SU-DHL-6 (cell line): ENCODE results near the gene PATL2.
A peak's percentile ranks its signal among the peaks of the same experiment; 100 is the strongest.

Experiments
- H2AFZ ChIP-seq: fragments of 200-600 bp; sonication (generic); 2 replicates; pipeline ENCODE4 v1.6.1; 2014; ENCODE audit warnings: low read depth, mild to moderate bottlenecking, moderate library complexity, mixed read lengths, antibody characterized with exemption, low read length; ENCODE audit not compliant: severe bottlenecking
- H3F3A ChIP-seq: fragments of 200-600 bp; shearing (Covaris generic); 2 replicates; pipeline ENCODE4 v1.6.0; 2016; ENCODE audit warnings: antibody characterized with exemption, mild to moderate bottlenecking; ENCODE audit not compliant: insufficient read depth
- H3K27ac ChIP-seq: fragments of 200-600 bp; sonication (generic); 2 replicates; pipeline ENCODE4 v1.5.1; 2016; ENCODE audit warnings: low read depth, mild to moderate bottlenecking, low read length, moderate library complexity, mixed read lengths
- H3K27me3 ChIP-seq: fragments of 200-600 bp; sonication (generic), shearing (Covaris generic); 2 replicates; pipeline ENCODE4 v1.6.0; 2014; ENCODE audit warnings: mild to moderate bottlenecking, low read length
- H3K36me3 ChIP-seq: fragments of 200-600 bp; sonication (generic); 2 replicates; pipeline ENCODE4 v1.6.1; 2014; ENCODE audit warnings: mild to moderate bottlenecking, low read length, mixed read lengths
- H3K4me2 ChIP-seq: fragments of 300-600, 200-600 bp; shearing (Covaris generic), sonication (generic); 2 replicates; pipeline ENCODE4 v1.6.0; 2014; ENCODE audit warnings: low read length, low read depth, mild to moderate bottlenecking; ENCODE audit not compliant: poor library complexity, severe bottlenecking
- H3K4me3 ChIP-seq: fragments of 200-600 bp; sonication (generic); 2 replicates; pipeline ENCODE4 v1.5.1; 2014; ENCODE audit warnings: antibody characterized with exemption, low read length, mild to moderate bottlenecking, mixed read lengths; ENCODE audit not compliant: insufficient read depth, poor library complexity, severe bottlenecking
- H3K79me2 ChIP-seq: fragments of 200-600 bp; sonication (generic); 2 replicates; pipeline ENCODE4 v1.6.1; 2014; ENCODE audit warnings: mild to moderate bottlenecking, low read length, moderate library complexity; ENCODE audit not compliant: insufficient read depth
- H3K9ac ChIP-seq: fragments of 200-600 bp; sonication (generic); 2 replicates; pipeline ENCODE4 v1.7.0; 2014; ENCODE audit warnings: mild to moderate bottlenecking, low read length
- H3K9me2 ChIP-seq: fragments of 200-600 bp; sonication (generic); replicated peaks from 2 replicates; pipeline ENCODE4 v1.6.1; 2014; ENCODE audit warnings: low read length; ENCODE audit not compliant: insufficient read depth
- H3K9me3 ChIP-seq: fragments of 200-600 bp; sonication (generic); 2 replicates; pipeline ENCODE4 v1.6.1; 2014; ENCODE audit warnings: low read length, mixed read lengths; ENCODE audit not compliant: insufficient read depth
- H4K20me1 ChIP-seq: fragments of 200-600 bp; sonication (generic); 2 replicates; pipeline ENCODE4 v1.6.1; 2014; ENCODE audit warnings: low read depth, mild to moderate bottlenecking, antibody characterized with exemption, low read length, moderate library complexity, mixed read lengths
- EZH2phosphoT487 ChIP-seq: fragments of 200-600 bp; sonication (generic), shearing (Covaris generic); conservative IDR thresholded peaks from 2 replicates; pipeline ENCODE4 v1.6.1; 2018; ENCODE audit warnings: mild to moderate bottlenecking, antibody characterized with exemption, low read length, moderate library complexity, mixed read lengths
- TF ChIP-seq, protein P1 (sequence below): fragments of 200-600 bp; sonication (generic); IDR thresholded peaks from one replicate; pipeline ENCODE4 v1.5.1; 2017; ENCODE audit warnings: antibody characterized with exemption, mild to moderate bottlenecking, low read length, moderate library complexity; ENCODE audit not compliant: insufficient read depth, poor library complexity, severe bottlenecking

The PATL2 gene

GRCh38 chr15:44666210-44667038 lies 44.7 kb downstream of the PATL2 start:
- H3F3A ChIP-seq = peaks cover 27% of the 10 kb centered on the region
- peaks cover 9% of the 10 kb centered on the region; the same call in 1 of the 2 replicates for H3K79me2 ChIP-seq
- H3K9me3 ChIP-seq = no peaks in the 10 kb centered on the region
- no peaks in the 10 kb centered on the region for H3K27me3 ChIP-seq
- H3K4me2 ChIP-seq = peak overlapping the region; percentile 4
- TF ChIP-seq, protein P1, sequence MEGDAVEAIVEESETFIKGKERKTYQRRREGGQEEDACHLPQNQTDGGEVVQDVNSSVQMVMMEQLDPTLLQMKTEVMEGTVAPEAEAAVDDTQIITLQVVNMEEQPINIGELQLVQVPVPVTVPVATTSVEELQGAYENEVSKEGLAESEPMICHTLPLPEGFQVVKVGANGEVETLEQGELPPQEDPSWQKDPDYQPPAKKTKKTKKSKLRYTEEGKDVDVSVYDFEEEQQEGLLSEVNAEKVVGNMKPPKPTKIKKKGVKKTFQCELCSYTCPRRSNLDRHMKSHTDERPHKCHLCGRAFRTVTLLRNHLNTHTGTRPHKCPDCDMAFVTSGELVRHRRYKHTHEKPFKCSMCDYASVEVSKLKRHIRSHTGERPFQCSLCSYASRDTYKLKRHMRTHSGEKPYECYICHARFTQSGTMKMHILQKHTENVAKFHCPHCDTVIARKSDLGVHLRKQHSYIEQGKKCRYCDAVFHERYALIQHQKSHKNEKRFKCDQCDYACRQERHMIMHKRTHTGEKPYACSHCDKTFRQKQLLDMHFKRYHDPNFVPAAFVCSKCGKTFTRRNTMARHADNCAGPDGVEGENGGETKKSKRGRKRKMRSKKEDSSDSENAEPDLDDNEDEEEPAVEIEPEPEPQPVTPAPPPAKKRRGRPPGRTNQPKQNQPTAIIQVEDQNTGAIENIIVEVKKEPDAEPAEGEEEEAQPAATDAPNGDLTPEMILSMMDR = no peak
- TF ChIP-seq EZH2phosphoT487 = no peak
- no peak overlapping the region for H3K9ac ChIP-seq
- no peaks in the 10 kb centered on the region for H3K9me2 ChIP-seq
- no peak overlapping the region for H3K27ac ChIP-seq
- no peak overlapping the region for H2AFZ ChIP-seq
- H3K4me3 ChIP-seq = no peak overlapping the region
- H4K20me1 ChIP-seq = no peaks in the 10 kb centered on the region
- no peaks in the 10 kb centered on the region for H3K36me3 ChIP-seq

DNA sequence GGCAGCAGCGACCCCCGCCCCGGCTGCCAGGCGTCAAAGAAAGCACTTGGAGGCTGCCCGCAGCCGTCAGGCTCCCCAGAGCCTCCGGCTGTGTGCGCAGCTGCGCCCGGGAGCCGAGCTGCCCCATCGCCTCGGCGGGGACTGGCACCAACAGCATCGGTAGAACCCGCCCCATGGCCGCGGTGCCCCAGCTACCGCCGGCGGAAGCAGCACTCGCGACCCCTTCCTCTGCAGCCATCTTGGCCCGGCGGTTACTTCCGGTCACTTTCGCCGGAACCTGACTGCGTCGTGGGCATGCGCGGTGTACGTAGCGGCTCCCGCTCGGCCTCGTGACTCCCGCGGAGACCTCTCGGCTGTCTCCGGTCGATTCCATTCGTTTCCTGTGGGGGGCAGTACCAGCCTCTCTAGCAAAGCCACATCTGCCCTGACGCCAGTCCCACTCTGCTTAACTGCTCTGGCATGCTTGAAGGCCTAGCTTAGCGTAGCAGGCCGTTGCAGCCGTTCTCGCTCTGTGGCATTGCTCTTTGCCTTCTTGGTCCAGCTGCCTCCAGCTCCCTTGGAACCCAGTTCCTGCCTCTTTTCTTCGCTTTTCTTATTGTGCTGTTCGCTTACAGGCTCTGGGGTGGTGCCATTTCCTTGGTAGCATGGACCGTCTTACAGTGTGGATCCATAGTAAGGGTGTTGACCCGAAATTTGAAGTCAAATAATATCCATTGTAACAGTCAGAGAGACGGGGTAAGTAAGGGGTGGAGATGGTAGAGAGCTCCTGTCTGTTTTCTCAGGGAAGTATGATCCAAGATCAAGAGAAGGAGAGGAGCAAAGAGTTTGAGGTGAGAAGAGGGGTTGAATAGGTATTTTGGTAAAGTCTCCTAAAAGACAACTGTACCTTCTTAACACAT lies 47.5 kb downstream of the PATL2 start, which contains the start of gene SPG11:
Gene SPG11, minus strand, starts transcription at position 253 of the 899 bp plus-strand sequence. Its CDS starts 15 bp downstream, at position 238.
- Histone ChIP-seq H3K36me3 (peaks cover 2% of the 10 kb centered on the region; the same call in 1 of the 2 replicates), H3K4me2 (peak within 1 kb of the TSS; percentile 90), H3K9me2 (no peaks in the 10 kb centered on the region), H2AFZ (peak within 1 kb of the TSS; percentile 99), H3F3A (peaks cover 36% of the 10 kb centered on the region), H3K9ac (peak within 1 kb of the TSS; percentile 93), H3K27me3 (no peaks in the 10 kb centered on the region), H3K9me3 (no peaks in the 10 kb centered on the region), H3K27ac (peak within 1 kb of the TSS; percentile 89), H3K4me3 (peak within 1 kb of the TSS; percentile 67), H4K20me1 (no peaks in the 10 kb centered on the region), H3K79me2 (peaks cover 19% of the 10 kb centered on the region)
- TF ChIP-seq, protein P1 = peak; percentile 72
- TF ChIP-seq EZH2phosphoT487 = no peak

GRCh38 chr15:44662478-44663409 lies 48.4 kb downstream of the PATL2 start:
- peak overlapping the region; percentile 90 for H3K4me2 ChIP-seq
- peaks cover 36% of the 10 kb centered on the region for H3F3A ChIP-seq
- H3K27ac ChIP-seq = peak overlapping the region; percentile 89
- peak overlapping the region; percentile 93 for H3K9ac ChIP-seq
- peak overlapping the region; percentile 67 for H3K4me3 ChIP-seq
- no peaks in the 10 kb centered on the region for H4K20me1 ChIP-seq
- H3K9me3 ChIP-seq = no peaks in the 10 kb centered on the region
- no peaks in the 10 kb centered on the region for H3K27me3 ChIP-seq
- peak overlapping the region; percentile 83 for H2AFZ ChIP-seq
- peaks cover 19% of the 10 kb centered on the region for H3K79me2 ChIP-seq
- H3K36me3 ChIP-seq = peaks cover 2% of the 10 kb centered on the region; the same call in 1 of the 2 replicates
- H3K9me2 ChIP-seq = no peaks in the 10 kb centered on the region
- TF ChIP-seq, protein P1 = no peak
- TF ChIP-seq EZH2phosphoT487 = no peak
